DMS114 treated with DMSO at 0.1 percent for 48 hours (cell line): ENCODE data around the gene CIB1.

ENCODE experiments used
- DNase-seq: peaks from one replicate; lab custom pipeline; 2025; ENCODE audit not compliant: unreplicated experiment; lab: John Stamatoyannopoulos, UW

The CIB1 gene

DNA sequence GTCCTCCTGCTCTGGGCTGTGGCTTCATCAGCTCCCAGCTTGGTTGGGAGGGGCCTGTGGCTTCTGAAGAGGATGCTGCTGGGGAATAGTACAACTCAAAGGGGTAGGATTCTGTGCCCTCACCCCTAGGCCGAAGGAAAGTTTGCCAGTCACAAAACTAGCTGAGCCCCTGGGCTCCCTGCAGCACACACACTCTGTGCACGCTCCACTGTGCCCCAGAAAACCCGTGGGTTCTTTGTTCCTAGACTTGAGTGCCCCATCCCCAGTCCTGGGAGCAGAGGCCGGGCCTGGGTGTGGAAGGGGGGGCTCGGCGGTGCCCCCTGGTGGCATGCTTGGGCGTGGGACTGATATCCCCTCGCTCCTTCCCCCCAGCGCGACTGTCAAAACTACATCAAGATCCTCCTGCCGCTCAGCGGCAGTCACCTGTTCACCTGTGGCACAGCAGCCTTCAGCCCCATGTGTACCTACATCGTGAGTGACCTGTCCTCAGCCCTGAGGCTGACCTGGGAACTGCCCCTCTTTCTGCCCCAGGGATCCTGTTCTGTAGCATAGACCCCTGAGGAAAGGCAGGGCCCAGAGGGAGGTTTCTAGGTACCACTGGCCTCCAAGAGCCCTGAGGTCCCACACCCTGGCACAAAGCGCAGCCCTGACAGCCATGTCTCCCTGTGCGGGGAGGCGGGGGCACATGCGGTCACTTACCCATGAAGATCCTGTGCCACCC lies 14.2 kb downstream of the CIB1 start:
- no peak for DNase-seq

DNA sequence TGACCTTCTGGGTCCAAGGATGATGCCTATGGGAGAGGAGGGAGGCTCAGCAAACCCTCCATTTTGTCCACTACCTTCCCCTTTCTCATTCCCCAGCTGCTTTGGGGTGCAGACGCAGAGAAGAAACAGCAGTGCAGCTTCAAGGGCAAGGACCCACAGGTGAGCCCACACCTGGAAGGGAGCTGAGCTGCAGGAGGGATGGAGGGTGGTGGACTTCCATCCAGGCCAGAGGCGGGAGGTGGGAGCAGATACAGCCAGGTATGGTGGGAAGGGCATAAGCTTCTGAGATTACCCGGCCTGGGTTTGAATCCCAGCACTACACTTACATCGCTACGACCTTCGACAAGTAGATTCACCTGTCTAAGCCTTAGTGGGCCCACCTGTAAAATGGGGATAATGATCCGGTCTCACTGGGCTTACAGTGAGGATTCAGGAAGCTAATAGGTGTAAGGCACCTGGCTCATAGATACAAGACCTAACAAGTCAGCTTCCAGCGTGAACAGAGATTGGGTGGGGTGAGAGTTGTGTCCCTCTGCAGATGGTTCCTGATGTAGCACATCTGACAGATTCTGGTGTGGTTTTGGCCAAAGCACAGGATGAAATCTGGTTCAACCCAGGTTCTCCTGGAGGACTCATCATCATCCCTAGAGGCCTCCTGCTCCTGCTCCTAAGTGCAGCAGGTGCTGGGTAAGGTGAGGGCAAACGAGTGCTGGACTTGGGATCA lies 15.9 kb downstream of the CIB1 start:
- no peak for DNase-seq

DNA sequence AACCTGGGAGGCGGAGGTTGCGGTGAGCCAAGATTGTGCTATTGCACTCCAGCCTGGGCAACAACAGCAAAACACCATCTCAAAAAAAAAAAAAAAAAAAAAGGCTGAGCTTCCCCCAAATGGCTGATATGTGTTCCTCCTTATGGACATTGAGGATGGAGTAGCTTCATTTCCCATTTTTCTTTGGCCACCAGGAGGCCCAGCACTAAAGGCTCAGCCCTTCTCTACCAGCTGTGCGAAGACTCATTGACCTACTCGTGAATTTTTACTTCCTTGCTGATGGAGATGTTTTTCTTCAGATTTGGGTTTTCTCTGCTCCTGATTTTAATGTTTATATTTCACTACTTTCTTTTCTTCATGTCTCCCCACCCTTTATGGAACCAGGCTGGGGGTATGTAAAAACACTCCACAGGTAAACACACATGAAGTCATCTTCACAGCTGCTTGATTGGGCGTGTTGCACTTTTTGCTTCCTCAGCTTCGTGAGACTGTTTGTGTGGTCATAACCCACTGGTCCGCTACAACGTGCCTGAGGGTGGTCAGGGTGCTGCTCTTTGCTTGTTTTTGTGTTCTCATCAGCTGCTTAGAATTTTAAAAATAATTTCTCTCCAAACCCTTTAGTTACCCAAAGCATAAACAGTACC lies 19.1 kb downstream of the CIB1 start:
- peak; percentile 34 for DNase-seq

DNA sequence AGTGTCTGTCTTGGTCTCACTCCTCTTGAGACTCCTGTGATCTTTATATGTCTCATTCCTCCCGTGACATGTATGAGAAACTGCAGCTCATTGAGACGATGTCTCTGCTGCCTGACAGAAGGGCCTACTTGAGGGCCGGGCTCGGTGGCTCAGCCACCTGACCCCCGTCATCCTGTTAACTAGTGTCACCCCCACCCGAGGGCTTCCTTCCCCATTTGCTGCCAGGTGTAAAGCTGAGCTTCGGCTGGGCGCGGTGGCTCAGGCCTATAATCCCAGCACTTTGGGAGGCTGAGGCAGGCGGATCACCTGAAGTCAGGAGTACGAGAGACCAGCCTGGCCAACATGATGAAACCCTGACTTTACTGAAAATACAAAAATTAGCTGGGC lies 19.9 kb downstream of the CIB1 start:
- DNase-seq: no peak

DNA sequence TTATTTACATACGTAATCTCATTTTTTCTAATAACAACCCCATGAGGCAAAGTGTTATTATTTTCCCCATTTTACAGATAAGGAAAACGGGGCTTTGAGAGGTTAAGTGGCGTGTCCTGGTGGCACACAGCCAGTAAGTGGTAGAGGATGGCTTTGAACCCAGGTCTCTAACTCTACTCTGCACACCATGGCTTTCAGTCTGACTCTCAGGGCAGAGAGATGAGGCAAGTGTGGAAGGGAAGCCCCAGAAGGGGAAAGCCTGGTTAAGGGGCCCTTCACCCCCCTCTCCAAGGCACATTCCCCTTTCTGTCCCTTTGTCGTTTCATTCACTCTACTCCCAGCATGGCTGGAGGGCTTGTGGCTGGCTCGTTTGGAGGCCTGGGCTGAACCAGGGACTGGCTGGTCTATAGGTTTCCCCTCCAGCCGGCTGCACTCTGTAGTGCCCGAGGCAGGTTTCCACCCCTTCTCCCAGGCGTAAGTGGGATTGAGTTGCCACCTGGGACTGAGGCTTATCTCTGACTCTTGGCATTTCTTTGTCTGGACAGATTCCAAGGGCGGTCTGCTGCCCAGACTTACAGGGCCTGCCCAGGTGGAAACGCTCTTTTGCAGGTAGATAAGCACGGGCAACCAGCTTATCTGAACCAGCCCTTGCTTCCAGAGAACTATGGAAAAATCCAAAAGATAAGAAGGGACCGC lies 20.5 kb downstream of the CIB1 start:
- DNase-seq: no peak

DNA sequence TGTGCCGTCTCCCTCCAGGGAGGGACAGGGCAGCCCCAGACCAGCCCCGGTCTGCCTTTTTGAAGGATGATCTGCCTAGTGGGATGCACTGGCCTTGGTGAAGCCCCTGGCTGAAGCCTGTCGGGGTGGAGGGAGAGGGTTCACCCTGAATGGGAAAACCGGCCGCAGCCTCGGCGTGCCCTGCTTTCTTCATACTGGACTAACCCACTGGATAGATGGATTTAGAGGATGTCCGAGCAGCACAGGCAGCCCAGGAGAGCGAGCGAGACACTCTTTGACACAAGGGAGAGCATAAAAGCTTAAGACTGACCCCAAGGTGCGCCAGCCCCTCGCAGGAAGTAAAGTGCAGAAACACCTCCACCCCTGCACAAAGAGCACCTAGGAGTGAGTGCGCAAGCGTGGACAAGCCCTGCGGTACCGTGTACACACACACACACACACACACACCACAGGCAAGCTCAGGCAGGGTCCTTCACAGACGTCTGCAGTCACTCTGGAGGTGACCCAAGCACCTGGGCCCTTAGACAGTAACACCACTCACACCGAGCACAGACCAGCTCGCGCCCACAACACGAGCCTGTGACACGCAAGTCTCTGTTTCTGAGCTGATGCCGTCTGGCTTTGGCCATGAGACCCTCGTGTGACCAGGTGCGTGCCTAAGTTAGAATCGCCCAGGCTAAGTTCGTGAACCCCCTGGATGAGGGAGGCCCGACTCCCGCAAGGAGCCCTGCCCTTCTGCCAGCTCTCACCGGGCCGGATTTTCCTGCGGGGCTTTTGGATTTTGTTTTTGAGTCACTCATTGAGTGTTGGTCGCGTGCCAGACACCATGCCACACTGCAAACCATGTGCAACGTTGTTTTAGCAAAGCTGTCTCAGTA lies 21.3 kb downstream of the CIB1 start:
- no peak for DNase-seq

DNA sequence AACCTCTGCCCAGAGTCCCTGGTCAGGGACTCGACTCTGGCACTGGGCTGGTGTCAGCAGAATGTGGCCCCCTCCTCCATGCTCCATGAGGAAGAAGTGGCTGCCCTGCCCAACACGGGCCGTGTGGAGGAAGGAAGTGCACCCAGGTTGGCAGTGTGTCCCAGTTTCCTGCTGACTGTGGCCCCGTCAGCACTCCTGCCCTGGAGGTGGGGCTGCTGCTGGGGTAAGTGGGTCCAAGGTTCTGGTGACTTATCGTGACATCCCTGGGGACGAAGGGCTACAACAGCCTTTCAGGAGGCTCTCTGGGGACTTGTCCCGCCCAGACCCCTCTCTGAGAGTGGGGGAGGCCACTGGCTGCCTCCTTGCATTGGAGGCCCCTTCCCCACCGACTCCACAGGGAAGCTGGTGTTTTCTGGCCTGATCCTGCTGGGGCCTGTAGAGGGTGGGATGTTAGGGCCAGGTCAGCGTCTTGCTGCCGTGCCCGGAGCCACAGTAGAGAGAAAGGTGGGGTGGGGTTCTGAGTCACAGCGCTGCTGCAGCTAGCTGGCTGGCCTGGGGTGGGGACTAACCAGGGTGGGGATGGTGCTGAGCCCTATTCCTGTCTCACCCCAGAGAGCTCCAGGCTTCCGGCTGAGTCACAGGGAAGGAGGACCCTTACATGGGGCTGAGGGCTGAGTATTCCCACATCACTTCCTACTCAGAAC lies 22.1 kb downstream of the CIB1 start:
- no peak for DNase-seq

DNA sequence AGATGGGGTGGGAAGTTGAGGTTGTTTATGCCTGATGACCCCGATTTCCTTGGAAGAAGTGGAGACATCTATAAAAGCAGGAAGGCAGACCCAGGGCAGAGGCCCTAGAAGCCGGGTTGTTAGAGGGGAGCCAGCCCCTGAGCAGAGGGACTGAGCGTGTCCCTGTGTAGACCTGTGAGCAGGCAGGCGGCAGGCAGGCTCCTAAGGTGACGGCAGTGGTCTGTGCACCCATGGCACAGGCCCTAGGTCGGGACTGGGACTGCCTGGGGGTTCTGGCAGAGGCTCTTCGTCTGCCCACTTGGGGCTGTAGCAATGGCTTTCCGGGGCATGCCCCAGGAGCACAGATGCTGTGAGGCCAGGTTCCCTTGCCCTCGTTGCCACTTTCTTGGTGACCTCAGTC lies 22.7 kb downstream of the CIB1 start:
- DNase-seq: no peak

DNA sequence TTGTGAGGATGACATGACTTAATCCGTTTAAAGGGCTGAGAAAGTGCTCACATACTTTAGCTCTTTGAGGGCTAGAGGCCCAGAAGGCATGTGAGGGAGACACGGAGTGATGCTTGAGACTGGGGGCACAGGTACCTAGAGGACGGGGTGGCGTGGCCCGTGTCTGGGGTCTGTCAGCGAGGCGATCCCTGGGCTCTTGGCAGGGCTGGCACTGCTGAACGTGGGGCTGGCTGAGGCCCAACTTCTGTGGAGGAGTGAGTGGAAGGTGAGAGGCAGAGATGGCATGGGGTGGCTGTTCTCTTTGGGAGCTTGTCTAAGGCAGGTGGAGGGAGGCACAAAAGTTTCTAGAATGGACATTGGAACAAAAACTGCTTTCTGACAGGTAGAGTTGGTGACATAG lies 23.1 kb downstream of the CIB1 start:
- no peak for DNase-seq

DNA sequence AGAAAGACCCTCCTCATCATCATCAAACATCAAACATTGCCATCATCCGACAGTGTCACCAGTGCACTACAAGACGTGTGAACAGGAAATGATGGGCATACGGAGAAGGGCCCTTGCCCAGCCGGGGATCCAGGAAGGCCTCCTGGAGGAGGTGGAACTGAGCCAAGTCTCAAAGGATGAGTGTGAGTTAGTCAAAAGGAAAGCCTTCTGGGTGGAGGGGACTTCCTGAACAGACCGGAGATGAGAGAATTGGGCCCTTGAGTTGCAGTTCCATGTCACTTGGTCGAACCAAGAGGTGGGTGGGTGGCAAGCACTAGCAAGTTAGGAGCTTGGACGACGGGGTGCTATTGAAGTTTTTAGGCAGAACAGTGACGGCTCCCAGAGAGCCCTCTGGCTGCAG lies 24.1 kb downstream of the CIB1 start:
- no peak for DNase-seq

DNA sequence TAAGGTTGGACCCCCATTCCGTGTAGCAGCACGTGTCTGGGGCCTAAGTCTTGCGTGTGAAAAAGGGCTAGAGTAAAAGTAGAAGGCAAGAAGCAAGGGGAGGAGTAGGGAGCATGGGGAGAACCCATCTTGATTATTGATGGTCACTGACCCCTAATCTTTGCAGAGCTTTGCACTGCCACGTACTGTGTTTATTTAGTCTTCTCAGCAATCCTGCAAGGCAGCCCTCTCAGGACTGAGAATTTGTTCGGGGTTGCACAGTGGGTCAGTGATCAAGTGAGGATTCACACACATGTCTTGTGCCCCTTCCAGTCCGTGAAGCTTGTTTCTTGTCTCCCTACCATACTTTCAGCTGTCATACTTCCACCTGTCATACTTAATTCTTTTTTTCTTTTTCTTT lies 25.4 kb downstream of the CIB1 start:
- no peak for DNase-seq

DNA sequence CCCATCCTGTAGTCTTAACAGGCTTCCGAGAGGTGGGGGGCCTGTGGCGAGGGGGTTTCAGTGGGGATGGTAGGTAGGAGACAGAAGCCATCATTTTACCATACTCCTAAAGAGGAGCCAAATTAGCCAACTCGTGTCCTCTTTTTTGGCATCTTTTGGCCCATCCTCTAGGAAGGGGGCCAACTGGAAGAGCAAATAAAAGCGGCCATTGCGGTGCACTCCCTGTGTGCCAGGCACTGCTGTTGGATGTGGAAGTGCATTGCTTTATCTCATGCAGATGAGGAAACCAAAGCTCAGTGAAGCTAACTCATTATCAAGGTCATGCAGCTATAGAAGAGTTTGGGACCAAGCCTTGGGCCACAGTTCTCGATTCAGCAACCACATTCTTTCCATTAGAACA lies 26.5 kb downstream of the CIB1 start:
- DNase-seq: no peak

DNA sequence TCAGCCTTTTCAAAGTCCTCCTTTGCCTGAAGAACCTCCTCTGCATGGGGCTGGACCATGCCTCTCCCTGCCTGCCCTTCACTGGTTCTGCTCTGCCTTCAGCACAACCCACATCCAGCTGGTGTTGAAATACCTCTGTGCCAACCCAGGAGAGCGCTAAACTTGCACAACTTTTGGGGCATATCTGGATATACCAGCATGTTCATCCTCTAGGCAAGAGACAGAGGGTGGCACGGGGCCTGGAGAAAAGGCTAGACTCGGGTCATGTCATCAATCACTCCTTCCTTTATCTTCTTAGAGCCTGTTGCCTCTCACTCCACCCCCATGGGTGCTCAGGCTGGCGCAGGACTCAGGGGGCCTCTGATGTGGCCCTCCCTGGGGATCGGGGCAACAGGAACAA lies 27.9 kb downstream of the CIB1 start:
- DNase-seq: no peak

DNA sequence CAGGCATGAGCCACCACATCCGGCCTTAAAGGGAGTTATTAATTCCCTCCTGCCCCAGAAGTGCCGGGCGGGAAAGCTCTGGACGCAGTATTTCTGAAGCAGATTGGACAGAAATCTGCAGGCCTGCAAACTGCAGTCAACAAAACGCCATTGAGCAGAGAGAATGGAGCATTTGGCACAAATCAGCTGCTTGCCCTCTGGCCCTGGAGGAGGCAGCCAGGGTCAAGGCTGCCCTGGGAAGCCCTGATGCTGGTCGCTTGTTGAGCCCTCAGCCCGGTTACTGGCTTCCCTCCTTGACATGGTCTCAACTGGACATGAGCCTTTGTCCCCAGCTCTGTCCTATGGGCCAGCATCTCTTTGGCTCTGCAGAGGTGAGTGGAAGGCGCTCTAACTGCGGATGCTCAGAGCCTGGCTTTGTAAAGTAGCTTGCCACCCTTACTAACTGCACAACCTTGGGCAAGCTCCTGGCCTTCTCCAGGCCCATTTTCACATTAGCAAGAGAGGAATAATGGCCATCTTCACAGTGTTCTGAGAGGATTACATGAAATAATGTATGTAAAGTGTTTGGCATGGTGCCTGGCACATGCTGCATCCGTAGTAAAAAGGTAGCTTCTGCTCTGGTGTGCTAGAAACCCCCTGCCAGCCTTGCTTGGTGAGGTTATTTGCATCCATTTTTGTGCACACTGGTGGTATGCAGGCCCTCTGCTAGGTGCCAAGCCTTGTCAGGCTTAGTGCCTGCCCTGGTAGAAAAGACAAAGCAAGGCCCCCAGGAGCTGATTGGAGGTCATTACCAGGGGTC lies 28.5 kb downstream of the CIB1 start:
- DNase-seq: no peak

DNA sequence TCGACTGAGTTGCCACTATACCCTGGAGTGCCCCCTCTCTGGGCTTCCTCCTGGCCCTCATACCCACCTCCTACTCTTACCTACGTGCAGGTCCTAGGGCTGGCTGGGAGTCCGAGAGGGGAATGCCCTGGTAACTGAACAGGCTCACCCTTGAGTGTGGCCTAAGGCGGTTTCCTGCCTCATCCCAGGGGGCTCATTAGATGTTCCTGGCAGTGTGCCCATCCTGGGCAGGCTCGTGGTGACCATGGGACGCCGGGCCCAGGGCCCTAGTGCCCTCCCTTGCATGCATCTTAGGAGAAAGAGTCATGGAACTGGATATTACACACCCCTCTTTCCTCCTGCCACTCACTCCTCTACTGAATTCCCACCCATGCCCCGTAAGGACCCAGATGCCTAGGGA lies 29.8 kb downstream of the CIB1 start:
- DNase-seq: no peak

DNA sequence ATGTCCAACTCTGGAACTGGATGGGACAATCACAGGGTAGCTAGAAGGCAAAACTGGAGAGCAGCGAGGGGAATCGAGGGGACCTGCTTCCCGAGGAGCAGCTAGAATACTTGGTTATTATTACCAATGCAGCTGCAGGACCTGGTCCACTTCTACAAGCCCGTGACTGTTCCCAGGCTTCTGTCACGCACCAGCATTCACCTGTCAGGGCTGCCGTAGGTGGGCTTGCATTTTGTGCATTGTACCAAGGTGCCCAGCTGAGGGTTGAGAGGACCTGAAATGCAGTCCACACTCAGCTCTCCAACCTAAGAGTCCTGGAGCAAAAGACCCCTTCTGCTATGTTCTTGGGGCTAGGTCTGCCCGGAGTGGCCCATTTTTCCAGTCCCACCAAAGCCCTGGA lies 30.3 kb downstream of the CIB1 start:
- no peak for DNase-seq

DNA sequence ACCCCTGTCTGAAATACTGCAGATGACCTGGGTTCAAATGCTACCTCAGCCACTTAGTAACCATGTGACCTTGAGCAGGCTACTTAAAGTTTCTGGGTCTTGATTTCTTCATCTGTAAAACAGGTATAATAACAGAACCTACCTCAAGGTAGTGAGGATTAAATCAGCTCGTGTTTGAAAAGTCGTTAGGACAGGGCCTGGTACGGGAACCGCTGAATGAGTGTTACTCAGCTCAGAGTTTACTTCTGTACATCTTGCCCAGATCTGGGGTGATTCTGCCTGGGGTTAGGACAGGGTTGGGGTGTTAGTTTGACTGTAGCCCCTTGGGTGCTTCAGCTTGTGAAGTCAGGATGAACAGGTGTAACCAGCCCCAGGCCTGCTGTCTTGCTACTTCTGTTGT lies 30.8 kb downstream of the CIB1 start:
- no peak for DNase-seq

DNA sequence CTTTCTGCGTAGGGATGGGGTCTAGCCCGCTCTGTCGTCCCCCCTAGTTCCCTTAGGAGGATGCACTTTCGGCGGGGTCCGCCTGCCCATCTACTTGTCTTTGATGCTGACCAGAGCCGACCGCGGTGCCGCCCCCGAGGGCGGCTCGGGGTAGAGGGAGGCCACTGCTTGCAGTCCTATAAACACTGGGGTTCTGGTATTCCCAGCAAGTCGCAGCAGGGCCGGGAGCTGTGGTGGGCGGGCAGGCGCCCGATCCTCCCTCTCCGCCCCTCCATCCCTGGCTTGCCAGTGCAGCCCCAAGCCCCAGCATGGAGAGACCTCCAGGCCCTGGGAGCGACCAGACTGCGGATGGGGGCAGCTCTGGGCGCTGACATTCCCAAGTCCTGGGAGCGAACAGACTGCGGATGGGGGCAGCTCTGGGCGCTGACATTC lies 31.8 kb downstream of the CIB1 start:
- DNase-seq: no peak
